ENCODE data around the gene FN1.

FN1 gene

DNA sequence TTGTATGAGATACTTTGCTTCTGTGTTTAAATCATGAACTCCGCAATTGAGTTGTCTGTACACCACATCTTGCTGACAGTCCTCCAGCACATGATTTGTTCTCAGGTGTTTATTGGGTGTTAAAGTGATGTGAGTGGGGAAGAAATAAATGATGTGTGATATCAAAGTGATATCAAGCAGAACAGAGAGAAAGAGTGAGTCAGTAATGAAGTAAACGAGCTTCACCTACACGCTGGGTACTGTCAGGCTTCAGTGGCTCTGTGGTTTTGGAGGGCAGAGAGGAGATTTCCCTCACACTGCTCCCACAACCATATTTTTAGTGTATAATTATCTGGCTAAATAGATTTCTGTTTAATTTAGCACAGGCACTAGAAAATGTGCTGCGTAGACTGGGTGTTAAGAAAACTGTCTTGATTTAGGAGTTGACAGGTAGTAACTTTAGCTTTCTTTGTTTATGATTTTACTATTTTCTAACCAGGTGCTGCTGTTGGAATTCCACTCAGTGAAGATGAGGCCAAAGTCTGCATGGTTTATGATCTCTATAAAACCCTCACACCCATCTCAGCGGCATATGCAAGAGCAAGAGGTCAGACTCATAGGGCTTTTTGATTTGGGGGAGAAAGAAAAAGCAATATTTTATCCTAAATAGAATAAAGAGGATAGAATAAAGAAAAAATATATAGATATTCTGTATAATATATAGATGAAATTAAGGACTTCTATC, 102.8 kb downstream of the FN1 start:
- Histone ChIP-seq H3K4me3 (no peak overlapping the region), H3K27ac (no peak overlapping the region)
- TF ChIP-seq CTCF (IDR thresholded peaks at IDR 0.05): no peak
- no peak for DNase-seq (ENCODE audit: low spot score)

GRCh38 chr2:215328066-215328465, 107.8 kb downstream of the FN1 start:
- Histone ChIP-seq H3K4me3 (no peak overlapping the region), H3K27ac (no peak overlapping the region)
- no peak for TF ChIP-seq CTCF (IDR thresholded peaks at IDR 0.05)
- DNase-seq (ENCODE audit: low spot score): no peak

GRCh38 chr2:215324811-215325210, 111.1 kb downstream of the FN1 start:
- DNase-seq (ENCODE audit: low spot score): no peak
- no peak overlapping the region for H3K27ac ChIP-seq
- H3K4me3 ChIP-seq: no peak overlapping the region
- no peak for TF ChIP-seq CTCF (IDR thresholded peaks at IDR 0.05)

DNA sequence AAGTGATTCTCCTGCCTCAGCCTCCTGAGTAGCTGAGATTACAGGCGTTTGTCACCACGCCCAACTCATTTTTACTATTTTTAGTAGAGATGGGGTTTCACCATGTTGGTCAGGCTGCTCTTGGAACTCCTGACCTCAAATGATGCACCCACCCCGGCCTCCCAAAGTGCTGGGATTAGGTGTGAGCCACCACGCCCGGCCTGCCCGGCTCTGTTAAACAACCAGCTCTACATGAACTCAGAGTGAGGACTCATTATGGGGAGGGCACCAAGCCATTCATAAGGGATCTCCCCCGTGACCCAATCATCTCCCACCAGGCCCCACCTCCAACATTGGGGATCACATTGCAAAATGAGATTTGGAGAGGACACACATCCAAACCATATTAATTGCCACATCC, 115.2 kb downstream of the FN1 start:
- no peak for TF ChIP-seq CTCF (IDR thresholded peaks at IDR 0.05)
- H3K4me3 ChIP-seq: no peak overlapping the region
- no peak for DNase-seq (ENCODE audit: low spot score)
- no peak overlapping the region for H3K27ac ChIP-seq

GRCh38 chr2:215320102-215320501, 115.8 kb downstream of the FN1 start:
- DNase-seq (ENCODE audit: low spot score): no peak
- Histone ChIP-seq H3K4me3 (no peak overlapping the region), H3K27ac (no peak overlapping the region)
- no peak for TF ChIP-seq CTCF (IDR thresholded peaks at IDR 0.05)

DNA sequence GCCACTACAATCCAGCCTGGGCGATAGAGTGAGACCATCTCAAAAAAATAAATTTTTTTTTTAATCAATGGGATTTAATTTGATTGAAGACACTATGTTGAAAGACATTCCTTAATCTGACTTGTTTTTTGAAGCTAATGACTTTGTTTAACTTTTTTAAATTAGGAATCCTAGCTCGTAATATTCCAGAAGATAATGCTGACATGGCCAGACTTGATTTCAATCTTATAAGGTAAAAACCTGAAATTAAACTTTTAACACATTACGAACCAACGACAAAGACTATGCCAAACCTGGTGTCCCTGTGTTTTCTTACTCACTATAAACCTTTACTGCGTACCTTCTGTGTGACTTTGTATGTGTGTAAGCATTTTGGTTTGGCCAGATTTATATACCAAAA, 116.4 kb downstream of the FN1 start:
- no peak for DNase-seq (ENCODE audit: low spot score)
- Histone ChIP-seq H3K27ac (no peak overlapping the region), H3K4me3 (no peak overlapping the region)
- TF ChIP-seq CTCF (IDR thresholded peaks at IDR 0.05): no peak

- no peak for TF ChIP-seq CTCF (IDR thresholded peaks at IDR 0.05)
- Histone ChIP-seq H3K4me3 (no peak overlapping the region), H3K27ac (no peak overlapping the region)
- no peak for DNase-seq (ENCODE audit: low spot score)
These were observed 119.5 kb downstream of the FN1 start for GRCh38 chr2:215316336-215316735.

All from coronary artery (tissue), 2 donors.